ENCODE measurements around the gene FAR1. TPM values are rescaled to one million over a fixed set of nuclear protein-coding genes. Genes with fewer than 3 reads are reported as not detected.
"Not testable (repeated sequence)": the region's sequence is repeated elsewhere in the genome, so short reads cannot be mapped to it uniquely, and the experiment has no call there.

Gene FAR1
- total and polyA plus RNA-seq, 2 of the 4 experiments (the other 2 are of a cell fraction) = 35.3 to 119 TPM

GRCh38 chr11:13753316-13753715, 84.8 kb downstream of the FAR1 start:
- H3K36me3 ChIP-seq (ENCODE audit: control insufficient read depth, insufficient read depth, low read length); POLR2A ChIA-PET (ENCODE audit: unreplicated experiment); H3K4me2 ChIP-seq (ENCODE audit: low read depth, low read length); H3K4ac ChIP-seq (ENCODE audit: low read depth, low read length); H2AK5ac ChIP-seq (ENCODE audit: low read depth, low read length); H3K9me3 ChIP-seq (ENCODE audit: control insufficient read depth, insufficient read depth, low read length); in situ Hi-C loops (cut with MboI; ENCODE audit: low sequenced_read_pairs); H2BK20ac ChIP-seq (ENCODE audit: low read depth, low read length); ATAC-seq (ENCODE audit: low read depth); CTCF ChIA-PET; intact Hi-C loops (cut with micrococcal nuclease); H2BK120ac ChIP-seq (ENCODE audit: low read depth, low read length); H4K8ac ChIP-seq (ENCODE audit: low read depth in 2 of 2, low read length in 2 of 2); H3K23ac ChIP-seq (ENCODE audit: low read depth, low read length); H3K9me1 ChIP-seq (ENCODE audit: insufficient read depth, low read length); H2AFZ ChIP-seq (replicated peaks; ENCODE audit: low read length, poor library complexity); H2BK15ac ChIP-seq (ENCODE audit: low read depth, low read length); dilution Hi-C loops (cut with HindIII; ENCODE audit: low sequenced_read_pairs, unreplicated experiment); H4K91ac ChIP-seq (ENCODE audit: insufficient read depth, low read depth, low read length); H4K20me1 ChIP-seq (ENCODE audit: insufficient read depth, low read length); H3K9ac ChIP-seq (ENCODE audit: low read depth, low read length); H3K27me3 ChIP-seq (ENCODE audit: control insufficient read depth, insufficient read depth, low read length); H3K18ac ChIP-seq (ENCODE audit: low read depth, low read length); H3K27ac ChIP-seq (ENCODE audit: insufficient read depth, low read length); H3K79me1 ChIP-seq (ENCODE audit: low read depth in 1 of 2, low read length in 2 of 2); H3K56ac ChIP-seq (ENCODE audit: extremely low read depth, insufficient read depth, low read length); BruUV-seq (replicated peaks); H3K14ac ChIP-seq (replicated peaks; ENCODE audit: low read depth, low read length); DNase-seq; H4K5ac ChIP-seq (ENCODE audit: low read depth, low read length); H3K4me1 ChIP-seq (ENCODE audit: control insufficient read depth, insufficient read depth, low read length); H2AK9ac ChIP-seq (replicated peaks; ENCODE audit: low read depth, low read length, poor library complexity); H3K4me3 ChIP-seq (ENCODE audit: insufficient read depth, low read depth, low read length); H2BK5ac ChIP-seq (ENCODE audit: low read depth, low read length, poor library complexity, severe bottlenecking): not testable (repeated sequence)
- WGBS, 2 experiments (ENCODE audit: extremely low coverage in 2 of 2, insufficient read length in 1 of 2) = no CpG with 5 or more reads among the region's 5 CpGs
